ENCODE data around the gene GALK1.

GRCh38 chr17:75756451-75757085, 8.4 kb downstream of the GALK1 start:
- TF ChIP-seq EZH2 (IDR thresholded peaks at IDR 0.05) (no peak), POLR2AphosphoS5 (IDR thresholded peaks at IDR 0.05; ENCODE audit: borderline replicate concordance, low read depth, low read length) (no peak)

Measured in SK-N-MC (cell line).